Left lobe of liver (tissue), 2 donors: ENCODE data around the gene PATJ. TPM values are rescaled to one million over a fixed set of nuclear protein-coding genes. Genes with fewer than 3 reads are reported as not detected.

Experiments used
- ATAC-seq: fragments of 200-7000 bp; cut with Tn5 transposase; one replicate; pipeline ENCODE4 v1.9.1; 2020; ENCODE audit warnings: mild to moderate bottlenecking, moderate library complexity
- DNase-seq: peaks from one replicate; pipeline ENCODE4 v3.0.0-alpha.2; 2020; ENCODE audit warnings: low spot score
- total RNA-seq: library from RNA; stranded (reverse); gene quantifications from one replicate; pipeline ENCODE4 v1.2.1, GENCODE V29; 2021
- donor health status: DM: no; HTN: no; CAD: no; lungs with moderate emphysema.
- donor health status: DM: no; HTN: yes; CAD: no.

PATJ gene
- total RNA-seq, 1 donor from 2014 or later: 33.4 TPM

GRCh38 chr1:62076286-62076685 is 334.0 kb downstream of the PATJ start:
- ATAC-seq: no peak
- no peak for DNase-seq

DNA sequence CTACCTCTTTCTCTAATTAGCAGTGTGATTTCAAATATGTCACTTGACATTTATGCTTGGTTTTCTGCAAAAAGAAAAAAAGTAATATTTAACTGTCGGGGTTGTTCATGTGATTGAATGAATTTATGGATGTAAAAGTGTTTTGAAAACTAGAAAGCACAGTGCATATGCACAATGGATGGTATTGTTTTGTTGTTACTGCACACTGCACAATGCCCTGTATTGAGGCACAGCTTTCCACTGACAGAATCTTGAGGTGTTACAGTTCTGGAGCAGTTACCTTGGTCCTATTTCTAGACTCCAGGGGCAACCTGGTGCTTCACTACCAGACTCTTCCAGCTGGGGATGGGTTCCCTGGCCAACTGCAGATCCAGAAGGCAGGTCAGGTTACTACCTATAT is 335.5 kb downstream of the PATJ start:
- DNase-seq (no peak), ATAC-seq (no peak)

DNA sequence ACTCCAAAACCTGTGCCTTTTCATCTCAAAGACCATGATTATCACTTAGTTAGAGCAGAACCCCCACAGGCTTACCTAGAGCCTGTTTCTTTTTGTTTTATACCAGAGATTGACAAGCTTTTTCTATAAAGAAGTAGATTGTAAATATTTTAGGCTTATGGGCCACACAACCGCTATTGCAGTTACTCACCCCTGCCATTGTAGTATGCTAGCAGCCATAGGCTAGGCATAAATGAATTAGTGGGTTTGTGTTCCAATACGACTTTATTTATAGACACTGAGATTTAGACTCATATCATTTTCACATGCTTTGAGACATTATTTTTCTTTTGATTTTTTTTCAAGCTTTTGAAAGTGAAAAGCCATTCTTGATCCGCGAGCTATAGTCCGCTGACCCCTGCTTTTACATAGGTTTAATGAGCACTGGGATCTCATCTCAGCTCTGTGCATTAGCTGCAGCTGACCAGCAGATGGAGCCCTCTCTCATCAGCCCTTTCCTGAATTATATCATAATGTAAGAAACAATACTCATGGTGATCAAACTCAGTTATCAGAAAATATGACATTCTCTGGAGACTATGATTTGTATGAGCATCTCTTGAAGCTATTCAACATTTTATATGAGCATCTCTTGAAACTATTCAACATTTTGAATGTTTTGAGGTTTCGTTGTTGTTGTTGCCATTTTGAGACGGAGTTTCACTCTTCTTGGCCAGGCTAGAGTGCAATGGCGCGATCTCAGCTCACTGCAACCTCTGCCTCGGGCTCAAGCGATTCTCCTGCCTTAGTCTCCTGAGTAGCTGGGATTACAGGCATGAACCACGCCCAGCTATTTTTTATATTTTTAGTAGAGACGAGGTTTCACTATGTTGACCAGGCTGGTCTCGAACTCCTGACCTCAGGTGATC is 340.4 kb downstream of the PATJ start:
- DNase-seq (no peak), ATAC-seq (peak; percentile 92)

DNA sequence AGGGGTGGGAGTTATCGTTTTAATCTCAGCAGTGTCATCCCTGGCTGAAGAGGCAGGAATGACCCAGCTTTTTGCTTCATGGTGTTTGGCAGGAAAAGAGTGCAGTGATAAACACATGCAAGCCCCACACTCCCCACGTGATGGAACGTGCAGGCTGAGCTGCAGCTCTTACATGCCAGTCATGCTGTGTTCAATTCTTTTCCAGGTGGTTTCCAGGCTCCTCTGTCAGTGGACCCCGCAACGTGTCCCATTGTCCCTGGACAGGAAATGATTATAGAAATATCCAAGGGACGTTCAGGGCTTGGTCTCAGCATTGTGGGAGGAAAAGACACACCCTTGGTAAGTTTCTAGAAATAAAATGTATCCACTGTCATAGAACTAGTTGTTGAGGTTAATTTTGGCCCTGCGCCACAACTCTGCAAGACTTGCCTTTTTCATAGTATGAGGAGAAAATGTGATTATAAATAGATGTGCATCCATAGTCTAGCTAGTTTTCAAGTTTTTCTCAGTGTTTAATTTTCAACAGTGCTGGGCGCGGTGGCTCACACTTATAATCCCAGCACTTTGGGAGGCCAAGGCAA is 342.1 kb downstream of the PATJ start:
- DNase-seq: no peak
- no peak for ATAC-seq

DNA sequence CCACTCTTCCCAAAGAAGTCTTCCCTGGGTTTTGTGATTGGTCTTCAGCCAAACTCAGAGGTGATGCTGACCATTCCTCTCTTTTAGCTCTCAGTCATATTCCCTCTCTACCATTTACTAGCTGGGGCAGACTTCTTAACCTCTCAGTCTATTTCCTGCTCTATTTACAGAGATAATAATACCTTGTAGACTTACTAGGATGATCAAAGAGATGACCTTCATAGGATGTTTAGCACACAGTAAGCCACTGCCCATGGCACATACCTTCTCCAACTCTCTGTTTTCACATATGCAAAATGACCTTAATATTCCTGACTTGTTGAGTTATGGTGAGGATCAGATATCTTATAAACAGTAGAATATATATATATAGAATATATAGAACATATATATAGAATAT is 346.2 kb downstream of the PATJ start:
- ATAC-seq: no peak

GRCh38 chr1:62089570-62089969 is 347.3 kb downstream of the PATJ start:
- DNase-seq (no peak), ATAC-seq (peak; percentile 67)

More for the DNA sequence above, 346.2 kb downstream of the PATJ start:
- no peak for DNase-seq

DNA sequence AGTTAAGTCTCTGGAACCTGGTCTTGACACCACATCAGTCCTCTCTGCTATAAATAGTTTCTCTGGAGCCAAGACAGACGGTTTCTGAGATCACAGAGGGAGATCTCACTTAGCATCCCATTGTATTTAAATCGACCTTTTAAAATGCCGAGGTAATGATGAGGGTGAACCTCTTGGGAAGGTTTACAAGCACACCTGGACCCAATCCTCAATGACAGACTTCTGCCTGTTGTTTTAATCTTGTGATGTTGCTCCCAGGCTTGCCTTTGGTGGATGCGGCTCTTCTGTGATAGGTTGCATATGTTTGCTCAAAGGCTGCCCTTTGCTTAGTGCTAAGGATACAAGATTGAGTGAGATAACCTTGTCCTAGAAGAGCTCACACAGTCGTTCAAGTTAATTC is 347.7 kb downstream of the PATJ start:
- DNase-seq (no peak), ATAC-seq (no peak)

DNA sequence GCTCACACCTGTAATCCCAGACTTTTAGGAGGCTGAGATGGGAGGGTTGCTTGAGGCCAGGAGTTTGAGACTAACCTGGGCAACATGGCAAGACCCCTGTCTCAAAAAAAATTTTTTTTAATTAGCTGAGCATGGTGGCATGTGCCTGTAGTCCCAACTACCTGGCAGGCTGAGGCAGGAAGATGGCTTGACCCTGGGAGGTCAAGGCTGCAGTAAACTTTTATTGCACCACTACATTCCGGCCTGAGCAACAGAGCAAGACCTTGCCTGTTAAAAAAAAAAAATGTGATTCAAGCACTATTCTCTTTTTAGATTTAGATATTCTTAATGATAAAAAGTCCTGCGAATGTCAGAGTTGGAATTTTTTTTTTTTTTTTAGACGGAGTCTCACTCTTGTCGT is 349.8 kb downstream of the PATJ start:
- no peak for DNase-seq

GRCh38 chr1:62093261-62093660 is 351.0 kb downstream of the PATJ start:
- ATAC-seq (peak; percentile 68), DNase-seq (no peak)

More for the DNA sequence above, 349.8 kb downstream of the PATJ start:
- peak; percentile 19 for ATAC-seq

- no peak for ATAC-seq
- no peak for DNase-seq
Observed at GRCh38 chr1:62097464-62097863, 355.2 kb downstream of the PATJ start.

GRCh38 chr1:62100442-62100841 is 358.2 kb downstream of the PATJ start:
- no peak for DNase-seq
- ATAC-seq: no peak

DNA sequence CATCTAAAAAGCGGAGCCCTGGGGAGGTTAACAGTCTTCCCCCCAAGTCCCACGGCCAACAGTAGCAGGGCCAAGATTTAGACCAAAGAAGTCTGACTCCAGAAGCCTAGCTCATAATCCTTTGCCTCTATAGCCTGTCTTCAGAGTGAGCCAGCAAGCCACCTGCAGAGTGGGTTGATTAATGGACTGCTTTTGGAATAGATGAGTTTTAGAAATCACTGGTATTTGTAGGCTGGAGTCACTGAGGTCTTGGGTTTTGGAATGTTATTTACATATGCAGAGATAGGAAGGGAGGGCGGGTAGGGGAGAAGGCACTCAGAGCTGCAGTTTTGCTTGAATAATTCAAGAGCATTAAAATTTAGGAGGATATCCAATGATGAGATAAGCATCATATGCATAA is 361.6 kb downstream of the PATJ start:
- DNase-seq (no peak), ATAC-seq (no peak)

DNA sequence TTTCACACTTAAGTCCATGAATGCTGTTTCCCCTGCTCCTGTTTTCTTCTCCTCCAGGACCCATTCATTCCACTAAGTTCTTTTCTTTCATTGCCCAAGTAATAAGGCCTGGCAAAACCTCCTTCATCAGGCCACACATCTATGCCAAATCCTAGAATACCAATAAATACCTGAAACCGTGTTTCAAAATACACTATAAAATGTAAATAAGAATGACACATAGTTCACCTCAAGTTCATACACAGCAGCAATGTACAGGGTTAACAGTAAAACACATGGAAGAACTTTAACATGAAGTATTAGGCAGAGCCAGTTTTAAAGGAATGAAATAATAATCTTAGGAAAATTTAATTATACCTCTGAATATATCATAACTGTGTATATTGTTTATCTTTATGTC is 365.6 kb downstream of the PATJ start:
- ATAC-seq (no peak), DNase-seq (no peak)

DNA sequence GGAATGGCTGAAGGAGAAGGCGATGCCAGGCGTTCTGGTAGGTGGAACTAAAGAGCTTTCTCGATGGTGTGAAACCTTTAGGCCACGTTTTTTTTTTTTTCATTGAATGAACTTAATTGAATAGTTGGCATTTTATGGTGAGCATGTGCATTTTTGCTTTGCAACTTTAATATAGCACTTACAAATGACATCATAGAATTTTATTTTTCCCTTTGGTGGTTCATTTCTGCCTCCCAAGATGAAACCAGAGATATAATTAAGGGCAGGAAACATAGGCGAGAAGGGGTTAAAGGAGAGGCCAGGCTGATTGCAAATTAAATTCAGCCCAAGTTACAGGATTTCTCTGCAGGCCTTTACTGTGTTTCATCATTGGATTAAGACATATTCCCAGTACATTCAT is 366.8 kb downstream of the PATJ start:
- no peak for ATAC-seq
- DNase-seq: no peak

GRCh38 chr1:62110198-62110817 is 368.0 kb downstream of the PATJ start:
- ATAC-seq (no peak), DNase-seq (no peak)

- no peak for DNase-seq
- ATAC-seq: no peak
Observed at GRCh38 chr1:62111084-62111483, 368.8 kb downstream of the PATJ start.

DNA sequence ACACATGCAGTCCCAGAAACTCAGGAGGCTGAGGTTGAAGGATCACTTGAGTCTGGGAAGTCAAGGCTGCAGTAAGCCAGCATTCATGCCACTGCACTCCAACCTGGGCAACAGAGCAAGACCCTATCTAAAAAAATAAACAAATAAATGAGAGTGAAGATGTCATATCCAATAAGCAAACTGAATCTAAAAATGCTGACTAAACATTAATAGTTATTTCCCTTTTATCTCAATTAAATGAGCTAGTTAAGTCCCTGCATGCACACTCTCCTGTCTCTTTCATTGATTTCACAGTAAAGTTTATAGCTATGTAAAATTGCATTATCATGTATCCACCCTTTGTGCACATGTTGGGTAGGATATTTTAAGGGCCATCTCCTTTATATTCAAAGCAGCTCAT is 371.2 kb downstream of the PATJ start:
- no peak for ATAC-seq

DNA sequence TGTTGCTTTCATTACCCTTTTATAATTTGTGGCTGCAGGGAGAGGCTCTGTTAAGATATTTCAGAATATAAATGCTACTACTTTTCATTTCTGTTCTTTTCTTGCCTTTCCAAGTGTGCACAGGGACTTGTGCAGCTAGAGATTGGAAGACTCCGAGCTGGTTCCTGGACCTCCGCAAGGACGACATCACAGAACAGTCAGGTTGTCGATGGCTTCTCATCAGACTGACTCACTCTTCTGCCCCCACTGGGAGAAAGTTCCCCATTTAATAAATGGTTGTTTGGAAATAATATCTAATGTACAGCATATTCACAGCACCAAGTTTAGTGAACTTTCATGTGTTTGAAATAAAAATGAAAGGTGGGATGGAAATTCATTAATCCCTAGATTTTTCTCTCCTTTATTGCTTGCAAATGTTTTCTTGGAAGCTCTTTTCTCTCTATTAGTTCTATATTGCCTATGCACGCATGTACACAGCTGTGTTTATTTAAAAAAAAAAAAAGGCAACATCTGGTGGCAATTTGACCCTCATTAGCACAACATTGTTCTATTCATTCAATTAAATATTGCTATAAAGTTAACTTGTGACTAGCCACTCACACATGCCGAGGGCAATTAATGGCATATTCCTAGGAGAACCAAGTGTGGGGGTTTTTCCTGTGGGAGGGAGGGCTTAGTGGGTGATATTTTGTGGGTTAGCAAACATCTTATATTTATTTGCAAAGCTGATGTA is 374.9 kb downstream of the PATJ start:
- DNase-seq: no peak
- no peak for ATAC-seq

More for the DNA sequence above, 371.2 kb downstream of the PATJ start:
- DNase-seq: no peak

- DNase-seq: no peak
- ATAC-seq: no peak
Observed at GRCh38 chr1:62126579-62127290, 384.5 kb downstream of the PATJ start.

- ATAC-seq (no peak), DNase-seq (no peak)
Observed at GRCh38 chr1:62128745-62129144, 386.5 kb downstream of the PATJ start.
